ENCODE measurements around the gene ATAD1. TPM values are rescaled to one million over a fixed set of nuclear protein-coding genes. Genes with fewer than 3 reads are reported as not detected.

Gene ATAD1
- total and polyA plus RNA-seq, 2 of the 4 experiments (the other 2 are of a cell fraction) = 12.7 to 21.9 TPM

DNA sequence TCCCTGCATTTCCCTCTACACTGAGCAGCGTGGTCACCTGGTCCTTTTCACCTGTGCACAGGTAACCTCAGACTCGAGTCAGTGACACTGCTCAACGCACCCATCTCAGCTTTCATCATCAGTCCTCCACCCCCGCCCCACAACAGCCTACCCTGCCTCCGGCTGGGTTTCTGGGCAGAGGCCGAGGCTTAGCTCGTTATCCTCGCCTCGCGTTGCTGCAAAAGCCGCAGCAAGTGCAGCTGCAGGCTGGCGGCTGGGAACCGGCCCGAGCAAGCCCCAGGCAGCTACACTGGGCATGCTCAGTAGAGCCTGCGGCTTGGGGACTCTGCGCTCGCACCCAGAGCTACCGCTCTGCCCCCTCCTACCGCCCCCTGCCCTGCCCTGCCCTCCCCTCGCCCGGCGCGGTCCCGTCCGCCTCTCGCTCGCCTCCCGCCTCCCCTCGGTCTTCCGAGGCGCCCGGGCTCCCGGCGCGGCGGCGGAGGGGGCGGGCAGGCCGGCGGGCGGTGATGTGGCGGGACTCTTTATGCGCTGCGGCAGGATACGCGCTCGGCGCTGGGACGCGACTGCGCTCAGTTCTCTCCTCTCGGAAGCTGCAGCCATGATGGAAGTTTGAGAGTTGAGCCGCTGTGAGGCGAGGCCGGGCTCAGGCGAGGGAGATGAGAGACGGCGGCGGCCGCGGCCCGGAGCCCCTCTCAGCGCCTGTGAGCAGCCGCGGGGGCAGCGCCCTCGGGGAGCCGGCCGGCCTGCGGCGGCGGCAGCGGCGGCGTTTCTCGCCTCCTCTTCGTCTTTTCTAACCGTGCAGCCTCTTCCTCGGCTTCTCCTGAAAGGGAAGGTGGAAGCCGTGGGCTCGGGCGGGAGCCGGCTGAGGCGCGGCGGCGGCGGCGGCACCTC, 45.3 kb upstream of the ATAD1 start, which contains the start of the genes KLLN and PTEN (continued):
- TF ChIP-seq, protein P1, sequence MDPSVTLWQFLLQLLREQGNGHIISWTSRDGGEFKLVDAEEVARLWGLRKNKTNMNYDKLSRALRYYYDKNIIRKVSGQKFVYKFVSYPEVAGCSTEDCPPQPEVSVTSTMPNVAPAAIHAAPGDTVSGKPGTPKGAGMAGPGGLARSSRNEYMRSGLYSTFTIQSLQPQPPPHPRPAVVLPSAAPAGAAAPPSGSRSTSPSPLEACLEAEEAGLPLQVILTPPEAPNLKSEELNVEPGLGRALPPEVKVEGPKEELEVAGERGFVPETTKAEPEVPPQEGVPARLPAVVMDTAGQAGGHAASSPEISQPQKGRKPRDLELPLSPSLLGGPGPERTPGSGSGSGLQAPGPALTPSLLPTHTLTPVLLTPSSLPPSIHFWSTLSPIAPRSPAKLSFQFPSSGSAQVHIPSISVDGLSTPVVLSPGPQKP (IDR thresholded peaks at IDR 0.05; ENCODE audit: borderline replicate concordance, low read depth, low read length) = no peak

GRCh38 chr10:87862679-87863052, 44.6 kb upstream of the ATAD1 start:
- peak overlapping the region; percentile 91 for H3K14ac ChIP-seq (replicated peaks; ENCODE audit: low read depth, low read length)
- in situ Hi-C loops (cut with MboI; ENCODE audit: low sequenced_read_pairs) = loop anchor here (5.0 kb wide), 1 partner anchor 525 kb away; no protein-coding TSS in a partner anchor
- peak overlapping the region; percentile 62 for H3K27ac ChIP-seq (ENCODE audit: insufficient read depth, low read length)
- H3K18ac ChIP-seq (ENCODE audit: low read depth, low read length) = peak overlapping the region; percentile 44
- peak overlapping the region; percentile 2; the same call in 1 of the 3 replicates for H2BK15ac ChIP-seq (ENCODE audit: low read depth, low read length)
- H4K8ac ChIP-seq (ENCODE audit: low read depth in 2 of 2, low read length in 2 of 2) = peak overlapping the region; percentile 19 to 56; a peak in 3 of 4 replicates
- no peaks in the 10 kb centered on the region for H3K9me1 ChIP-seq (ENCODE audit: insufficient read depth, low read length)
- H3K27me3 ChIP-seq (ENCODE audit: control insufficient read depth, insufficient read depth, low read length) = no peaks in the 10 kb centered on the region
- DNase-seq (peak; percentile 57), ATAC-seq (ENCODE audit: low read depth) (peak; percentile 1)
- no peaks in the 10 kb centered on the region for H3K9me3 ChIP-seq (ENCODE audit: control insufficient read depth, insufficient read depth, low read length)
- H3K79me1 ChIP-seq (ENCODE audit: low read depth in 1 of 2, low read length in 2 of 2) = peaks cover 0 to 6% of the 10 kb centered on the region in 2 experiments; a peak in 1 of 4 replicates
- intact Hi-C loops (cut with micrococcal nuclease) = loop anchor here (1.0 to 10.0 kb wide), 10 partner anchors 75 to 691 kb away; no protein-coding TSS in a partner anchor
- peak overlapping the region; percentile 85 for H3K4ac ChIP-seq (ENCODE audit: low read depth, low read length)
- peak overlapping the region; percentile 92 for H2AK9ac ChIP-seq (replicated peaks; ENCODE audit: low read depth, low read length, poor library complexity)
- H2BK20ac ChIP-seq (ENCODE audit: low read depth, low read length) = no peak overlapping the region
- peak overlapping the region; percentile 68; the same call in 1 of the 2 replicates for H4K91ac ChIP-seq (ENCODE audit: insufficient read depth, low read depth, low read length)
- H3K23ac ChIP-seq (ENCODE audit: low read depth, low read length) = peak overlapping the region; percentile 94
- H4K20me1 ChIP-seq (ENCODE audit: insufficient read depth, low read length) = peaks cover 27% of the 10 kb centered on the region; the same call in 1 of the 2 replicates
- dilution Hi-C loops (cut with HindIII; ENCODE audit: low sequenced_read_pairs, unreplicated experiment) = no loop called here
- peak overlapping the region; percentile 12; the same call in 1 of the 2 replicates for H2AK5ac ChIP-seq (ENCODE audit: low read depth, low read length)
- 1% methylated on average over 11 of the region's 21 CpGs; no CpG with 5 or more reads in 1 of the 2 experiments for WGBS, 2 experiments (ENCODE audit: extremely low coverage in 2 of 2, insufficient read length in 1 of 2)
- no peaks in the 10 kb centered on the region for H3K36me3 ChIP-seq (ENCODE audit: control insufficient read depth, insufficient read depth, low read length)
- H2BK5ac ChIP-seq (ENCODE audit: low read depth, low read length, poor library complexity, severe bottlenecking) = peak overlapping the region; percentile 71
- BruUV-seq (replicated peaks) = no TSS peak
- POLR2A ChIA-PET (ENCODE audit: unreplicated experiment) = interaction anchor here (0.6 to 0.9 kb wide), 3 partner anchors 9 to 290 kb away, joined by 3 to 4 read pairs (median 4); no protein-coding TSS in a partner anchor
- H3K4me2 ChIP-seq (ENCODE audit: low read depth, low read length) = peak overlapping the region; percentile 97
- H3K56ac ChIP-seq (ENCODE audit: extremely low read depth, insufficient read depth, low read length) = peak overlapping the region; percentile 50
- peak overlapping the region; percentile 73 for H3K4me3 ChIP-seq (ENCODE audit: insufficient read depth, low read depth, low read length)
- H4K5ac ChIP-seq (ENCODE audit: low read depth, low read length) = peak overlapping the region; percentile 82
- H3K4me1 ChIP-seq (ENCODE audit: control insufficient read depth, insufficient read depth, low read length) = no peaks in the 10 kb centered on the region
- H3K9ac ChIP-seq (ENCODE audit: low read depth, low read length) = peak overlapping the region; percentile 71
- H2AFZ ChIP-seq (replicated peaks; ENCODE audit: low read length, poor library complexity) = peak overlapping the region; percentile 99
- CTCF ChIA-PET = interaction anchor here (0.6 kb wide), 1 partner anchor 527 kb away, joined by 4 read pairs; no protein-coding TSS in a partner anchor
- peak overlapping the region; percentile 62 for H2BK120ac ChIP-seq (ENCODE audit: low read depth, low read length)
- TF ChIP-seq MAZ (IDR thresholded peaks at IDR 0.05; ENCODE audit: borderline replicate concordance, low read depth, low read length) = no peak
- TF ChIP-seq CEBPB (IDR thresholded peaks at IDR 0.05; ENCODE audit: low read depth, low read length) = no peak
- no peak; the same call in 1 of the 2 replicates for TF ChIP-seq POLR2A (IDR thresholded peaks at IDR 0.05; ENCODE audit: low read depth, low read length)
- no peak for TF ChIP-seq NFE2L2 (IDR thresholded peaks at IDR 0.05; ENCODE audit: low read depth, low read length)
- no peak for TF ChIP-seq MAFK (IDR thresholded peaks at IDR 0.05; ENCODE audit: low read depth, low read length)
- TF ChIP-seq RCOR1 (IDR thresholded peaks at IDR 0.05; ENCODE audit: insufficient replicate concordance, low read length) = no peak
- TF ChIP-seq CTCF (conservative IDR thresholded peaks at IDR 0.05; ENCODE audit: low read depth, low read length) = no peak
- TF ChIP-seq, protein P1 (IDR thresholded peaks at IDR 0.05; ENCODE audit: borderline replicate concordance, low read depth, low read length) = no peak
- no peak for TF ChIP-seq RFX5 (IDR thresholded peaks at IDR 0.05; ENCODE audit: low read depth, low read length)

All from IMR-90 (cell line).